Brain microvascular endothelial cell (primary cell): Measurements from ENCODE around the gene ANKRD39.

ENCODE experiments used
- DNase-seq: peaks from one replicate; pipeline ENCODE4 v3.0.0-alpha.2; 2020
- H3K27ac ChIP-seq: fragments of 250-450 bp; sonication (Bioruptor Pico); 2 replicates; pipeline ENCODE4 v1.5.1; 2020; ENCODE audit warnings: mild to moderate bottlenecking, moderate library complexity
- H3K27me3 ChIP-seq: fragments of 250-450 bp; sonication (Bioruptor Pico); replicated peaks from 2 replicates; pipeline ENCODE4 v1.5.1; 2020; ENCODE audit warnings: mild to moderate bottlenecking
- H3K36me3 ChIP-seq: fragments of 250-450 bp; sonication (Bioruptor Pico); replicated peaks from 2 replicates; pipeline ENCODE4 v1.5.1; 2020; ENCODE audit warnings: mild to moderate bottlenecking
- H3K4me3 ChIP-seq: 2 replicates; pipeline ENCODE4 v1.5.1; 2011; ENCODE audit warnings: low read depth, mild to moderate bottlenecking, control low read depth, low read length, moderate library complexity
- CTCF ChIP-seq: IDR thresholded peaks from 2 replicates; pipeline ENCODE4 v1.5.1; 2011; ENCODE audit warnings: low read depth, mild to moderate bottlenecking, moderate library complexity, low read length, control low read depth, inconsistent platforms; ENCODE audit errors: missing control alignments
- in situ Hi-C: cut with HindIII; loops from 2 replicates; pipeline ENCODE4 v1.10.0; 2017; ENCODE audit warnings: low sequenced_read_pairs, low pct_ligation_motif_present

The ANKRD39 gene

GRCh38 chr2:96861074-96861473, 3.3 kb upstream of the ANKRD39 start:
- Histone ChIP-seq H3K36me3 (peaks cover 58% of the 10 kb centered on the region), H3K27ac (no peak overlapping the region), H3K4me3 (no peak overlapping the region)

GRCh38 chr2:96860065-96861029, 2.5 kb upstream of the ANKRD39 start:
- in situ Hi-C loops: no loop called here
- H3K4me3 ChIP-seq: no peak overlapping the region
- DNase-seq: no peak
- H3K27me3 ChIP-seq: no peaks in the 10 kb centered on the region
- TF ChIP-seq CTCF: no peak
- H3K27ac ChIP-seq: no peak overlapping the region
- peaks cover 50% of the 10 kb centered on the region for H3K36me3 ChIP-seq

More at GRCh38 chr2:96861074-96861473, 3.3 kb upstream of the ANKRD39 start:
- in situ Hi-C loops: no loop called here
- no peak for DNase-seq
- H3K27me3 ChIP-seq: no peaks in the 10 kb centered on the region
- no peak for TF ChIP-seq CTCF

- no peak for DNase-seq
- Histone ChIP-seq H3K27ac (no peak overlapping the region), H3K27me3 (no peaks in the 10 kb centered on the region), H3K36me3 (peaks cover 44% of the 10 kb centered on the region), H3K4me3 (no peak overlapping the region)
- no peak for TF ChIP-seq CTCF
- in situ Hi-C loops: no loop called here
These were observed 1.9 kb upstream of the ANKRD39 start for GRCh38 chr2:96859681-96860064.

GRCh38 chr2:96859099-96859649, 1.4 kb upstream of the ANKRD39 start:
- no peak for DNase-seq
- Histone ChIP-seq H3K4me3 (peak overlapping the region; percentile 52), H3K36me3 (peaks cover 39% of the 10 kb centered on the region), H3K27ac (no peak overlapping the region), H3K27me3 (no peaks in the 10 kb centered on the region)
- no peak for TF ChIP-seq CTCF
- in situ Hi-C loops: no loop called here

GRCh38 chr2:96856776-96857666, 795 bp downstream of the ANKRD39 start:
- H3K27ac ChIP-seq: no peak overlapping the region
- H3K27me3 ChIP-seq: no peaks in the 10 kb centered on the region
- no peak for DNase-seq
- TF ChIP-seq CTCF: no peak
- in situ Hi-C loops: no loop called here
- peaks cover 25% of the 10 kb centered on the region for H3K36me3 ChIP-seq
- peak overlapping the region; percentile 74 for H3K4me3 ChIP-seq
